HepG2 (cell line): ENCODE measurements around the gene STK36. TPM values are rescaled to one million over a fixed set of nuclear protein-coding genes. Genes with fewer than 3 reads are reported as not detected.

Experiments
- CBFB ChIP-seq: sonication (generic); formaldehyde crosslinking; IDR thresholded peaks from 2 replicates; pipeline ENCODE4 v1.4.0; 2020; ENCODE audit warnings: missing genetic modification reagents
- CHCHD3 ChIP-seq: sonication (generic); formaldehyde crosslinking; IDR thresholded peaks from 2 replicates; pipeline ENCODE4 v1.8.0; 2022; ENCODE audit warnings: mild to moderate bottlenecking, missing genetic modification reagents, moderate library complexity
- DR1 ChIP-seq: sonication (generic); formaldehyde crosslinking; IDR thresholded peaks from 2 replicates; pipeline ENCODE4 v1.8.0; 2021; ENCODE audit warnings: mild to moderate bottlenecking, missing genetic modification reagents, inconsistent platforms
- ELF1 ChIP-seq: sonication (generic); formaldehyde crosslinking; IDR thresholded peaks from 2 replicates; pipeline ENCODE4 v1.4.0; 2020; ENCODE audit warnings: missing genetic modification reagents
- ETV5 ChIP-seq: IDR thresholded peaks from 2 replicates; pipeline ENCODE4 v1.6.1; 2018; ENCODE audit warnings: missing biosample characterization, missing genetic modification reagents, inconsistent platforms, borderline replicate concordance
- FOXO4 ChIP-seq: sonication (generic); formaldehyde crosslinking; conservative IDR thresholded peaks from 2 replicates; pipeline ENCODE4 v1.8.1; 2023; ENCODE audit warnings: missing genetic modification reagents
- GRHL1 ChIP-seq: sonication (generic); formaldehyde crosslinking; conservative IDR thresholded peaks from 2 replicates; pipeline ENCODE4 v1.8.0; 2022; ENCODE audit warnings: missing genetic modification reagents
- IKZF4 ChIP-seq: sonication (generic); formaldehyde crosslinking; IDR thresholded peaks from 2 replicates; pipeline ENCODE4 v1.5.1; 2020; ENCODE audit warnings: borderline replicate concordance, mild to moderate bottlenecking, low read depth, missing genetic modification reagents; ENCODE audit errors: not compliant biosample characterization
- KAT7 ChIP-seq: IDR thresholded peaks from 2 replicates; pipeline ENCODE4 v1.6.1; 2018; ENCODE audit warnings: borderline replicate concordance, missing compliant biosample characterization
- KMT2B ChIP-seq: IDR thresholded peaks from 2 replicates; pipeline ENCODE4 v1.6.1; 2016; ENCODE audit warnings: missing genetic modification reagents, missing compliant biosample characterization
- MBNL3 ChIP-seq: fragments of 250-450 bp; sonication (Bioruptor Pico); conservative IDR thresholded peaks from 2 replicates; pipeline ENCODE4 v1.8.0; 2022; ENCODE audit warnings: mild to moderate bottlenecking, inconsistent platforms
- MXD1 ChIP-seq: sonication (generic); formaldehyde crosslinking; IDR thresholded peaks from 2 replicates; pipeline ENCODE4 v1.4.0; 2020; ENCODE audit warnings: mild to moderate bottlenecking, missing genetic modification reagents
- MYC ChIP-seq: sonication (generic); formaldehyde crosslinking; IDR thresholded peaks from 2 replicates; pipeline ENCODE4 v1.9.0; 2021; ENCODE audit warnings: missing genetic modification reagents, borderline replicate concordance
- NFKB2 ChIP-seq: sonication (generic); formaldehyde crosslinking; IDR thresholded peaks from 2 replicates; pipeline ENCODE4 v1.4.0; 2020; ENCODE audit warnings: missing genetic modification reagents, borderline replicate concordance
- NKX3-1 ChIP-seq: sonication (generic); formaldehyde crosslinking; IDR thresholded peaks from 2 replicates; pipeline ENCODE4 v1.5.0; 2020; ENCODE audit warnings: missing genetic modification reagents
- NRL ChIP-seq: sonication (generic); formaldehyde crosslinking; IDR thresholded peaks from 2 replicates; pipeline ENCODE4 v1.5.0; 2020; ENCODE audit warnings: missing genetic modification reagents, mild to moderate bottlenecking, moderate library complexity, borderline replicate concordance
- RCOR2 ChIP-seq: IDR thresholded peaks from 2 replicates; pipeline ENCODE4 v1.6.1; 2016; ENCODE audit warnings: missing biosample characterization, missing genetic modification reagents
- ZFP36L1 ChIP-seq: sonication (generic); formaldehyde crosslinking; IDR thresholded peaks from 2 replicates; pipeline ENCODE4 v1.8.0; 2022; ENCODE audit warnings: mild to moderate bottlenecking, missing genetic modification reagents, moderate library complexity
- ZKSCAN8 ChIP-seq: IDR thresholded peaks from 2 replicates; pipeline ENCODE4 v1.6.1; 2016; ENCODE audit warnings: borderline replicate concordance, missing genetic modification reagents, missing compliant biosample characterization
- ZNF740 ChIP-seq: sonication (generic); formaldehyde crosslinking; IDR thresholded peaks from 2 replicates; pipeline ENCODE4 v1.4.0; 2020; ENCODE audit warnings: missing genetic modification reagents
- ZSCAN21 ChIP-seq: sonication (generic); formaldehyde crosslinking; IDR thresholded peaks from 2 replicates; pipeline ENCODE4 v1.8.0; 2022; ENCODE audit warnings: mild to moderate bottlenecking, missing genetic modification reagents, moderate library complexity, borderline replicate concordance
- polyA plus RNA-seq, 8 experiments: library from polyadenylated mRNA; depleted of rRNA in 3 of 8; stranded (reverse) in 7 of 8; unstranded in 1 of 8; fragments of >200 nt; fragmentation: Illumina TruSeq in 4 of 8; extraction: Trizol in 4 of 8; gene quantifications; 2 replicates each; pipeline versions ENCODE4 v1.2.1 to v1.2.3, GENCODE V29; 2011 to 2016; ENCODE audit warnings: low read depth in 4 of 8, missing spikeins in 1 of 8, mixed read lengths in 1 of 8; ENCODE audit not compliant: insufficient read depth in 1 of 8
- total RNA-seq, 5 experiments: library from RNA; depleted of rRNA; stranded (reverse); fragments of >200 nt; fragmentation: Illumina TruSeq; extraction: Trizol; gene quantifications; 2 replicates each; pipeline ENCODE4 v1.2.3, GENCODE V29; 2016; ENCODE audit warnings: low read depth in 1 of 5
- TF ChIP-seq, protein P1 (sequence below): IDR thresholded peaks from 2 replicates; pipeline ENCODE4 v1.6.1; 2012; ENCODE audit warnings: inconsistent platforms
- TF ChIP-seq, protein P2 (sequence below): sonication (generic); formaldehyde crosslinking; IDR thresholded peaks from 2 replicates; pipeline ENCODE4 v1.5.0; 2020; ENCODE audit warnings: missing genetic modification reagents

Gene STK36
- total and polyA plus RNA-seq, 2 of the 13 experiments (the other 11 are each of a cell fraction or from before 2014, with no cell fraction given) = 45.9 to 83.5 TPM

GRCh38 chr2:218671654-218672566 lies at the start of gene STK36, which contains the start of gene RNF25 (continued):
- TF ChIP-seq NFKB2 (CRISPR knock-in tag) (peak; percentile 84; the same call in 1 of the 2 replicates), NKX3-1 (no peak; the same call in 1 of the 2 replicates), KMT2B (CRISPR knock-in tag) (peak; percentile 84), IKZF4 (CRISPR knock-in tag) (no peak), ZSCAN21 (CRISPR knock-in tag) (peak; percentile 61; the same call in 1 of the 2 replicates), KAT7 (CRISPR knock-in tag) (peak; percentile 86), ZFP36L1 (CRISPR knock-in tag) (peak; percentile 60; the same call in 1 of the 2 replicates), ELF1 (CRISPR knock-in tag) (peak; percentile 94), GRHL1 (CRISPR knock-in tag) (no peak), CBFB (CRISPR knock-in tag) (peak; percentile 64; the same call in 1 of the 2 replicates), RCOR2 (CRISPR knock-in tag) (no peak), CHCHD3 (no peak), DR1 (CRISPR knock-in tag) (peak; percentile 77), ZNF740 (CRISPR knock-in tag) (peak; percentile 82; the same call in 1 of the 2 replicates), ZKSCAN8 (no peak), MBNL3 (CRISPR knock-in tag) (no peak), MXD1 (CRISPR knock-in tag) (peak; percentile 53; the same call in 1 of the 2 replicates), NRL (CRISPR knock-in tag) (peak; percentile 68; the same call in 1 of the 2 replicates), ETV5 (CRISPR knock-in tag) (peak; percentile 85), MYC (CRISPR knock-in tag) (peak; percentile 55; the same call in 1 of the 2 replicates), FOXO4 (CRISPR knock-in tag) (no peak)
- TF ChIP-seq, protein P1, sequence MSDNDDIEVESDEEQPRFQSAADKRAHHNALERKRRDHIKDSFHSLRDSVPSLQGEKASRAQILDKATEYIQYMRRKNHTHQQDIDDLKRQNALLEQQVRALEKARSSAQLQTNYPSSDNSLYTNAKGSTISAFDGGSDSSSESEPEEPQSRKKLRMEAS = 0 out of 2 replicates have a peak, but pooled peaks have one; percentile 62
- TF ChIP-seq, protein P2, sequence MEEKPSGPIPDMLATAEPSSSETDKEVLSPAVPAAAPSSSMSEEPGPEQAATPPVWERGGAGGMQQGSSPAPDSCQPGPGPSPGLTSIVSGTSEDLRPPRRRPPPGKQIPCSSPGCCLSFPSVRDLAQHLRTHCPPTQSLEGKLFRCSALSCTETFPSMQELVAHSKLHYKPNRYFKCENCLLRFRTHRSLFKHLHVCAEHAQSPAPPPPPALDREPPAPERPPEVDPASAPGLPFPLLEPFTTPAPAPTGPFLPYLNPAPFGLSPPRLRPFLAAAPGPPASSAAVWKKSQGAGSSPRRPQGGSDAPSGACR (CRISPR knock-in tag) = no peak; the same call in 1 of the 2 replicates
